ENCODE measurements around the gene SLC43A3.

Gene SLC43A3

DNA sequence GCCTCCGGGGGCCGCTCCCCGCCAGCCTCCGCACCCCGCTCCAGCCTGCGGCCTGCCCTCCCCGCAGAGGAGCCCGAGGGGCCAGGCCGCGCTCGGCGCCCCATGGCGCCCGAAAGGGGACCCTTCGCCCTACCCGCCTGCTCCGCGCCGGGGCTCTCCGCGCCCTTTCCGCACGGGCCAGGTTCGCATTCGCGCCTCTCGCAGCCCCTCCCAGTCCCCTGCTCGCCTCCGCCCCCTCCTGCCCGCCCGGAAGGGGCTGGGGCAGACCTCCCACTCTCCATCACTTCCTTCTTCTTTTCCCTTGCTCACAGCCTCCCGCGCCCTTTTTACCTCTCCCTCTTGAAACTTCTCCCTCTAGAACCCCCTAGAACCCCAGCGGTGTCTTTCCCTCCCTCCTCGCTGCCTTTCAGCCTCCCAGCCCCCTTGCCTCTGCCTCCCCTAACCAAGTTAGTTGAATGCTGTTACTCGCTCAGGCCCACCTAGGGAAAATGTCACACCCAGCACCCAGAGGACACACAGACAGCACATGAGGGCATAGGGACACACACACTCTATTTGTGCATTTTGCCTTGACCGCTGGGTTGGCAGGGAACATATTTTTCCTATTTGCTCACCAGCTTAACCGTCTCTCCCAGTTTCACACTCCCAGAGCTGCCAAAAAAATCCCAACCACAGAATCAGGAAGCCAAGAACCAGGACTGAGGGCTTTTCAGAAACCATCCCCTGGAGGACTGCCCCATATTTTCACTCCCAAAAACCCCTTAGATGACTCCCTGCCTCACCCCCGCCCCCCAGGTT, at the start of gene SLC43A3:
Gene SLC43A3, minus strand, starts transcription at position 193 of the 798 bp plus-strand sequence. CDS start 949 bp downstream, outside the sequence.
- peak; percentile 86 for DNase-seq (ENCODE audit: low spot score)

DNA sequence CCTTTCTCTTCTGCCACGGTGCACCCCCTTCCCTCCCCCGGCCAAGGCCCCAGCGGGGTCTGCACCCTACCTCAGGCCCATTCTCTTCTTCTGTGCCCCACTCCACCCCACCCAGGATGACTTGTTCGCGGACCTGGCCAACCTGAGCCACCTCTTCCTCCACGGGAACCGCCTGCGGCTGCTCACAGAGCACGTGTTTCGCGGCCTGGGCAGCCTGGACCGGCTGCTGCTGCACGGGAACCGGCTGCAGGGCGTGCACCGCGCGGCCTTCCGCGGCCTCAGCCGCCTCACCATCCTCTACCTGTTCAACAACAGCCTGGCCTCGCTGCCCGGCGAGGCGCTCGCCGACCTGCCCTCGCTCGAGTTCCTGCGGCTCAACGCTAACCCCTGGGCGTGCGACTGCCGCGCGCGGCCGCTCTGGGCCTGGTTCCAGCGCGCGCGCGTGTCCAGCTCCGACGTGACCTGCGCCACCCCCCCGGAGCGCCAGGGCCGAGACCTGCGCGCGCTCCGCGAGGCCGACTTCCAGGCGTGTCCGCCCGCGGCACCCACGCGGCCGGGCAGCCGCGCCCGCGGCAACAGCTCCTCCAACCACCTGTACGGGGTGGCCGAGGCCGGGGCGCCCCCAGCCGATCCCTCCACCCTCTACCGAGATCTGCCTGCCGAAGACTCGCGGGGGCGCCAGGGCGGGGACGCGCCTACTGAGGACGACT, 49.3 kb upstream of the SLC43A3 start:
- DNase-seq (ENCODE audit: low spot score) = no peak

DNA sequence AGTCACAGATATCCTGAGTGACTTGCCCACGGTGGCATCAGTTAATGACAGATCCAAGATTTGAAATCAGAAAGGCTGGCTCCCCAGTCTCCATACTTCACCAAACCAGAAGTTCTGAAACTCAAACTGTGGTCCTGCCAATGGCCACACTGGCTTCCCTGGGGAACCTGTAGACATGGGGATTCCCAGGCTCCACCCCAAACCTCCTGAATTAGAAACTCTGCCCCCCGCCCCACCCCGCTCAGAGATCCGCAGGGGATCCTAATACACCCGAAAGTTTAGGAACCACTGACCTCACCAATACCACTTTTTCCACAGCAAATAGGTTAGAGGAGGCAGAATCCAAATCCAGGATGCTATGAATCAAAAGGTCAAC, 48.7 kb upstream of the SLC43A3 start:
- no peak for DNase-seq (ENCODE audit: low spot score)

DNA sequence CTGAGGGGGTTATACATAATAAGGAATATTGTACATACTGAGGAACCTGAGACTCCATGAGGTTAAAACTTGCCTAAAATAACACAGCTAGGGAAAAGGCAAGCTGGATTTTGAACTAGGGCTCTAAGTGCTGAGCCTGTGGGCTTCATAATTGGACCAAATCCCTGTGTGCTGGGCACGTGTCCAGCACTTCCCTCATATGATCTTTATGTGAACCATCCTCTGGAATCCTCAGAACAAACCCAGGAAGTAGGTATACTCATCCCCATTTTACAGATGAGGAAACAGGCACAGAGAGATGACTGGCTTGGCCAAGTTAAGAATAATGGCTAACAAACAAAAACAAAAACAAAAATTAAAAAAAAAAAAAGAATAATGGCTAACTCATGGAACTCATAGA, 48.3 kb upstream of the SLC43A3 start:
- no peak for DNase-seq (ENCODE audit: low spot score)

DNA sequence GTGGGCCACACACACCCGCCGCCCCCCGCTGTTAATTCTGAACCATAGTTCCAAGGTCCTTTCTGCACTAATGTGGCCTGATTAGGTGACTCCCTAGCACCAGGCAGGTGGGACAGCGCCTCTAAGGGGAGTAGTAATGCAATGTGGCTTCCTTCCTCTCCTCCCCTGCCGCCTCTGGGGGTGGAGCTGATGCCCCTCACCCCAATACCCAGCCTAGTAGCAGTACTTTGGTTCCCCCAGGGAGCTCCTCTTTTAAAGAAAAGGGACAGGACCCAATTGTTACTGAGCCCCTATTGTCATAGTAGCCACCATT, 47.8 kb upstream of the SLC43A3 start:
- no peak for DNase-seq (ENCODE audit: low spot score)

DNA sequence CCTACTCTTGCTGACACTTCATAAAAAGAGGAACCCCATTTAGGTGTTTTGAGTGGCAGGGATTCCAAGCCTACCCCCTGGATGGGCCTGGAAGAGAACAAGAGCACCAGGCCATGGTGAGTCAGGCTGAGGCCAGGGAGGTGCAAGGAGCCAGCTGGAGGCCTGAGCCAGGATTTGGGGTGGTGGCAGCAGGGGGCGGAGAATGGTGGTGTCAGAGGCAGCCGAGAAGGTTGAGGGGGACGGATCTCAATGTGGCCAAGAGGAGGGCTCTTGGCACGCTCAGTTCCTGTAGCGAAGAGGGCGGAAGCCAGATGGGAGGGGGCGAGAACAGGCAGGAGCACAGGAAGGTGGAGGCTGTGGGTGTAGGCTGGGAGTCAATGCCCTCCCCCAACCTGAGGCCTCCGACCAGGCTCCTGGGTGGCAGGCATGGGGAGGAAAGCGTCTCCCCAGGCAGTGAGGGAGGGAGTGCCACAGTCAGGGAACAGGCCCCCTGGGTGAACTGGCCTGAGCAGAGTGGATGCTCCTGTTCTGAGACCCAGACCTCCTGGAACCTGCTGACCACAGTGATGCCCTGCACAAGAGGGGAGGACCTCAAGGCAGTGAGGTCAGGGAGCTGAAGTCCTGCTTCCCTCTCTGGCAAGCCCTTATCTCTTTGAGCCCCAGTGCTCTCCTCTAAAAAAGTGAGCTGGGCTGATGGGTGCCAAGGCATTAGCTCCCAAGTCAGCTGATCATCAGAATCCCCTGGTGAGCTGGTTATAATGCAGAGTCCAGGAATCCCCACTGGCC, 47.3 kb upstream of the SLC43A3 start:
- DNase-seq (ENCODE audit: low spot score) = no peak

DNA sequence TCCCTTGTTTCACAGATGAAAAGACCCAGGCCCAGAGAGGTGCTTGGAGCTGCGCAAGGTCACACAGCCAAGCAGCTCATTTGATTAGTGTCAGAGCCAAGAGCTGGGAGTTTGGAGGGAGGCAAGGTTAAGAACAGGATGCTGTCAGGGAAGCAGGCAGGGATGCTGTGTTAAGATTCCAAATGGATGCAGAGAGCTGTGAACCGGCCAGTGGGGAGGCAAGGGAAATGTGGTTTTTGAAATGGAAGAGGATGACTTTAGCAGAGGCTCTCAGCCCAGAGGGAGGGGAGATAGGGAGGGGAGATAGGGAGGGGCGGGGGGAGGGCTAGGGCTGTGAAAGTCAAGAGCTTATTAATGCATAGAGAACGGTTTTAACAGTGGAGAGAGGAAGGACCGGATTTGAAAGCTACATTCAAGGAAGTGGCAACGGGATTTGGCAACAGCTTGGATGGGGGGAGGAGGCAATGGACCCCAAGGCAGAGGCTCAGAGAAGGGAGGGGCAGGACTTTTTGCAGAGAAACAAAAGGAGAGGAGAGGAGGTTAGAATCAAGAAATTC, 46.4 kb upstream of the SLC43A3 start:
- DNase-seq (ENCODE audit: low spot score) = no peak

DNA sequence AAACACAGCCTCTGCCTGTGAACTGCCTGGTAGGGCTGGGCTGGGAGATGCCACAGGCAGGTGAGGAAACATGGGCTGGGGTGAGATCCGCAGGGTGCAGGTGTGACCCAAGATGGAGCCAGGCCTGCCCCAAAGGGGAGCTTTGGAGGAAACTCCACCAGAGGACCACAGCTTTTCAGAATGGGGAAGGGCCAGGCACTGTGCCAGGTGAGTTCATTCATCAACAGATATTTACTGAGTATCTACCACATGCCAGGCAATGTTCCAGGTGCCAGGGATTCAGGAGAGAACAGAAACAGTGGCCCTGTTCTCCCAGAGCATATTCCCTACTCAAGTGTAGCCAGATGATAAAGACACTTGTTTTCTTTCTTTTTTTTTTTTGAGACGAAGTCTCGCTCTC, 44.6 kb upstream of the SLC43A3 start:
- DNase-seq (ENCODE audit: low spot score) = no peak

DNA sequence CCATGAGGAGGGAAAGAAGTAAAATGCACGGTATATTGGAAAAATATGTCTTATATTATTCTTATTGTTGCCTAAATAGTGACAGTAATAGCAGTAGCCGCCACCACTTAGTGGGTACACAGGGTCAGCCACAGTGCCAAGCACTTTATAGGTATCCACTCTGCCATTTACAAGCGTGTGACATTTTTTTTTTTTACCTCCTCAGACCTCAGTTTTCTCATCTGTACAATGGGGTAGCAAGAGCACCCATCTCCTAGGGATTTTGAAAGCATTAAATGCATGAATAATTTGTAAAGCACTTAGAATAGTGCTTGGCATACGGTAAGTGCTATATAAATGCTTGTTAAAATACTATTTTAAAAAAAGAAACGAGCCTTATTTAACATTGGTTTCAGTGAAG, 42.3 kb upstream of the SLC43A3 start:
- no peak for DNase-seq (ENCODE audit: low spot score)

DNA sequence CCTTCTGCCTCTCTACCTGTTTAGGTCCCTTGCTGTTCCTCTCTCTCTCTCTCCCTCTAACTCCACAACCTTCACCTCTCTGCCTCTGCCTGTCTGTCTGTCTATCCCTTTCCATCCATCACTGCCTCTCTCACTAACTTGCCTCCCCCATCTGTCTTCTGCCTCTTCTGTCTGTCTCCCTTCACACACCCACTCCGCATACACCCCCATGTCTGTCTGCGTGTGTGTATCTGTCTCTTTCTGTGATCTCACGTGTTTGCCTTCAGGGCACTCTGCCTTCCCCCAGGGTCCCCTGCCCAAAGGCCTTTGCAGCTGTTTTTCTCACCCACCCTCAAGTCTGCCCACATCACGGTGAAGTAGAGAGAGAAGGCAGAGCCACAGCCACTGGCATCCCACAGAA, 41.4 kb upstream of the SLC43A3 start:
- DNase-seq (ENCODE audit: low spot score) = no peak

DNA sequence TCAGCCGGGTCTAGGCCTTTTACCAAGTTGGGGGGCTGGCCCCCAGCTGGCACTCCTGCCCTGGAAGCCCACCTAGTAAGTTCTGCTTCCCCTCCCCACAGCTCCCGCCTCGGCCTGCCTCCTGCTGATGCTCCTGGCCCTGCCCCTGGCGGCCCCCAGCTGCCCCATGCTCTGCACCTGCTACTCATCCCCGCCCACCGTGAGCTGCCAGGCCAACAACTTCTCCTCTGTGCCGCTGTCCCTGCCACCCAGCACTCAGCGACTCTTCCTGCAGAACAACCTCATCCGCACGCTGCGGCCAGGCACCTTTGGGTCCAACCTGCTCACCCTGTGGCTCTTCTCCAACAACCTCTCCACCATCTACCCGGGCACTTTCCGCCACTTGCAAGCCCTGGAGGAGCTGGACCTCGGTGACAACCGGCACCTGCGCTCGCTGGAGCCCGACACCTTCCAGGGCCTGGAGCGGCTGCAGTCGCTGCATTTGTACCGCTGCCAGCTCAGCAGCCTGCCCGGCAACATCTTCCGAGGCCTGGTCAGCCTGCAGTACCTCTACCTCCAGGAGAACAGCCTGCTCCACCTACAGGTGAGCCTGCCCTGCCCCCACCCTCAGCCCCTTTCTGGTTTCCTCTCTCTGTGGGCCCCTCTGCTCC, 40.7 kb upstream of the SLC43A3 start:
- DNase-seq (ENCODE audit: low spot score) = no peak

DNA sequence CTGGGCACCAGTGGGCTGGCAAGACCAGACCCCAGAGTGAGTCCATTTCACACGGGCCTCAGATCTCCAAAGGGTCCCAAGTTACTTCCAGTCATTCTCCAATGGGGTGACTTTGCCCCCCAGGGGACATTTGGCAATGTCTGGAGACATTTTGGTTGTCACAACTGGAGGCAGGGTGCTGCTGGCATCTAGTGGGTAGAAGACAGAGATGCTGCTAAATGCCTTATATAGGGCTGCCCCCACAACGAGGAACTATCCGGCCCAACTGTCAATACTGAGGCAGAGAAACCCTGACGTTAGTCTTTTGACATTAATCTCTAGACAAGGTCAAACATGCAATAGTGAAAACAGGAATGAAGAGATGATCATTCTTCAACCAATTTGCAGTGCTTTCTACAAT, 39.8 kb upstream of the SLC43A3 start:
- DNase-seq (ENCODE audit: low spot score) = no peak

DNA sequence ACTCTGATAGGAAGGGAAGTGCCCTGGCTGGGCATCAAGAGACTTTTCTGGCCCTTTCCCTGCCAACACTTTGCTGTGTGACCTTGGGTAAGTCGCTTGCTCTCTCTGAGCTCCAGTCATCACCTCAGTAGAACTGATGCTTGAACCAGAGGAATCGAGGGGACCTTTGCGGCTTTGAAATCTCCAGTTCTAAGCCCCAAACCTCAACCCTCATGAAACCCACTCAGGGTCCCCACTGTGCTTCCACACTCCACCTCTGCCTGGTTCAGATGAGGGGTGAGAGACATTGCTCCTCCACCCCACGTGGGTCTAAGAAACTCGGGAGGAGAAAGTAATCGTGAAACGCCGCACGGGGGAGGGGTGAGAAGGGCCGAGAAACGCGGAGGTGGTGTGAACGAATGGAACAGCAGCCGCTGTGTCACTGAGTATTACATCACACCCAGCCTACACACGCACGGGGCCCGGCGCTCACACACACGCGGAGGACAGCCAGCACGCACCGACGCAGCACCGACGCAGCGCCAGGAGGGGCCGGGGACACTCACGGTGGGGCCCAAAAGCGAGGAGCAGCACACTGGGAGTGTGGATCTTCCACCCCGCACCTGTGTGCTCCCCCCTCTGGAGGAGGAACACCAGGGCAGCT, 37.7 kb upstream of the SLC43A3 start:
- no peak for DNase-seq (ENCODE audit: low spot score)

DNA sequence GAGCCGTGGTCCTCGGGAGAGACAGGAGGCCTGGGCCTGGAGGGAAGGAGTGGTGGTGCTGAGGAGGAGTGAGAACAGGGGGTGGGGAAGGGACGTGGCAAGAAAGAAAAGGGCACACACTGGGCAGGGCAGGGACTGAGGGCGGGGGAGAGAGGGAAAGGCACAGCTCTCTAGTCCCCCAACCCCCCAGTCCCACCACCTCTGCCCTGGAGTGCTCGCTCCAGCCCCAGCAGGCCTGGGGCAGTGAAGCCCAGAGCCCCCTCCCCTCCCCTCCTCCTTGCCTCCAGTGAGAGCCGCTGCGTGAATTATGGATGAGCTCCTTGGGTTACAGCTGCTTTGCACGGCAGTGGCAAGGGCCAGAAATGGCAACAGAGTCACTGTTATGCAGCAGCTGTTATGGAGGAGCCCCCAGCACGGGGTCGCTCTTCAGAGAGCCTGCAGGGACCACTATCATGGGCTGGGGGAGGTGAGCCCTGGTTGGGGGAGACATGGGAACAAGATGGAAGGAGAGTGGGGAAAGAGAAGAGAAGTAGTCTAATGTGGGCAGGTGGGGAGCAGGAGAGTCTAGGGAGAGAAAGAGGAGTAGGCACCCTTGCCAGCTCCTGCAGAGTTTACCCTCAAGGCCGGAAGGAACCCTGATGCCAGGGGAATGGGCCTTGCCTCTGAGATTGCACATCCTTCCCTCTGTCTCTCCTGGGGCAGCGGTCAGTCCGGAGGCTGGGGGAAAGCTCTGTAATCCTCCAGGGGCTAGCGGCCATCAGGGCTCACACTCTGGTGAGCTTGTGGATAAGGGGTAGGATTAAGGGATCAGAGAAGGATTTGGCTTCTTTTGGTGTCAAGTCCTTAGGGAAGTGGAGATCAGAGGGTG, 37.0 kb upstream of the SLC43A3 start:
- no peak for DNase-seq (ENCODE audit: low spot score)

DNA sequence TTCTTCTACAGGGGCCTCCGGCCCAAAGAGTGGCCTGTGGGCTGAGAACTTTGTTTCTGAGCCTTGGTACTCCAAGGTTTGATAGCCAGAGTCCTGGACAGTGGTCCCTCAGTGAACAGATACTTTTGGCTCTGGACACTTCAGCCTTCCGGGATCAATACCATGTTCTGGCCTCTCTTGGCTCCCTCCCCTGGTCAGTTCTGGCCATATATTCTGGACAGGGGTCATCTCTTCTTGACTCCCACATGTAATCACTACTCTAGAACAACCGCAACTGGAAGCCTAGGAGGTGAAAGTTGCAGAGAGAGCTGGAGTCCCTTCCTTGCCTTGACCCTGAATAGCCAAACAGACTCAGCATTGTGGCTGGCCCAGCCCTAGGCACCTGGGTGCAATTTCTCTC, 35.7 kb upstream of the SLC43A3 start:
- DNase-seq (ENCODE audit: low spot score) = no peak

DNA sequence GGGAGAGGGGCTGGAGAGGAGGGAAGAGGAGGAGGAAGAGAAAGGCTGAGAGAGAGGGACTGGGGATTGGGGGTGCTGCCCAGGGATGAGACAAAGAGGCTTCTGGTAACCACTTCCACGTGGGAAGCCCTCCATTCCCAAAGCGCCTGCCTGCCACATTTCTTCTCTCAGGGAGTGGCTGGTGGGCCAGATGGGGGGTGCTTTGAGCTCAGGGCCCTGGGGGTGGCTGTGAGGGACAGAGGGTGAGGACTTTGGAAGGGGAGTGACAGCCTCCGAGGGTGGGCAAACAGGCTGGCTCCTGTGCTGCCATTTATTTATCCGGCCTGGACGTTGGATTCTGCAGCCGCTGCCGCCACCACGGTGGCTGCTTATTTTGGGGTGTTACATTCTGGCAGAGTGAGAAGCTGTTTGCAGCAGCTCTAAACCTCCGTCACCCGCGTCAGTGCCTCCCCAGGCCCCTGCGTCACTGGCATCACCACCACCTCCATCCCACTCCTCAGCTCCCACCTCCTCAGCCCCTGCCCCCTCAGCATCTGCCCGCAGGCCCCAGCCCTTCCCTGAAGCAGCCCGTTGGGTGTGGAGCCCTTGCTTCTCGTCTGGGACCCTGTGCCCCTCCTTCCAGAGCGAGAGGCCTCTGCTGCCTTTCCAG, 35.0 kb upstream of the SLC43A3 start:
- DNase-seq (ENCODE audit: low spot score) = no peak

DNA sequence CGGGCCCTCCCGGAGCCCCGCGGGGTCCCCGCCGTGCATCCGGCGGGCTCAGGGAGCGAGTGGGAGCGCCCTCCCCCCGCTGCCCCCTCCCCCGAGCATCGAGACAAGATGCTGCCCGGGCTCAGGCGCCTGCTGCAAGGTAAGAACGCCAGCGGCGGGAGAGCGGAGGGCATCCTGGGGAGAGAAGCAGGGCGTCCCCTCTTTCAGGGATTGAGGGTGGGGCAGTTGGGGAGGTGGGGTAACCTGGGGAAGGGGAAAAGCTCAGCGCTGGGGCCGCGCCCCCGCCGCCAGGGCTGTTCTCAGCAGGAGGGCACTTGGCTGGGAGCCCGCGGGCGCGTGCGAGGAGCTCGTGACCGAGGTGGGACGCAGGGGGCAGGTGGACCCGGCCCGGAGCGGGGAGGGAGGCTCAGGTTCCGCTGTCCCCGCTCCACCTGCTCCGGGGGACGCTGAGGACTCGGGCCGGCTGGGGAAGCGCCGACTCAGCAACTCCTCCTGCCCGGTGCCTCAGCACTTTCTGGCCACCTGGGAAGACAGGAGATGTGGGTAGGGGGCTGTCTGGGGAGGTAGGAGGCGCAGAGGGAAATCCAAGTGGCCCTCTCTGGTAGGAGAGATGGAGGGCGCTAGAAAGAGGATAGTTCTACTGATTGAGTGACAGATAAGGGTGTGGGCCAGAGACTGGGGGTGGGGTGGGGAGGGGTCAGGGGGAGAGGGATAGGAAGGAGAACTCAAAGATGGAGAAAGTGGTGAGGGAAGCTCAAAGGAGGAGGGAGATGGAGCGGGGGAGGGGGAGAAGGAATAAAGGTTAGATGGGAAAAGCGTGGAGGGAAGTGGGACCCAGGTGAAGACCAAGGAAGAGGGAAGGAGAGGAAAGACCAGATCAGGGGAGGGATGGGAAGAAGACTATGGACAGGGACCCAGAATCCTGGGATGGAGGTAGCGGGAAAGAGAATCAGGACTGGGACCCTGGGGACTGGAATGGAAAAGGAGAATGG, 34.1 kb upstream of the SLC43A3 start:
- no peak for DNase-seq (ENCODE audit: low spot score)

DNA sequence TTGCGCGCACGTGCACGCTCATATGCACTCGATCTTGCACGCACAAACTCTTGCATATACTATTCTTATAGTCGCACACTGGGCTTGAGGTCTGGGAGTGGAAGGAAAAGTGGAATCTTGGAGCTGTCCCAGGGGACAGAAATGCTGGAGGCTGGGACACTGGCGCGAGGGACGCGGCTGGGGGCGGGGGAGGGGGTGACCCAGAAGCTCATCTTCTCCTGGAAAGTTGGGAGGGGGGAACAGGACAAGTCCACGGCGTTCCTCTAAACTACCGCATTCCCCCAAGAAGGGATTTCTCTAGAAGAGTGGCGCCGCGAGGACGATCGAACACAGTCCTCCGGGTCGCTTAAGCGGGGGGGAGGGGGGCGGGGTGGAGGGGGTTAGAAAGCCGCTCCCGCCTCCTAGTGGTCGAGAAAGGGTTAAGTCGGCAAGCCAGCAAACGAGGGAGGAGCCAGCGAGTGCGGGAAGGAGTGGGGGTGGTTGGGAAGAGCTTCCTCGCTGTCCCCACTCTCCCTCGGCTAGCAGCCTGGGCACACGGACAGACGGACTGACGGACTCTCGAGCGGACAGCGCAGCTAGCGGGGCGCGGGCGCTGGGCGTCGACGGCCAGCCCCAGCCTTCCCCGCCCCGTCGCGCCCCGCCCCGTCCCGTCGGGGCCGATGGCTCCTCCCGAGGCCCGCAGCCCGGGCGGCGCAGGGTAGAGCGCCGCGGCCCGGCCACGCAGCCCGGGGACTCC, 33.3 kb upstream of the SLC43A3 start, which contains the start of gene RTN4RL2:
Gene RTN4RL2, plus strand, starts transcription at position 507 of the 736 bp plus-strand sequence. CDS start 338 bp downstream, outside the sequence.
- DNase-seq (ENCODE audit: low spot score) = peak; percentile 60
